NCI-H345 treated with DMSO at 0.1 percent for 48 hours (cell line): Measurements from ENCODE around the gene HOXB6.

Source experiments
- DNase-seq: peaks from one replicate; lab custom pipeline; 2025; ENCODE audit not compliant: unreplicated experiment; lab: John Stamatoyannopoulos, UW

HOXB6 gene

GRCh38 chr17:48555258-48556228 lies 49.2 kb downstream of the HOXB6 start:
- peak; percentile 48 for DNase-seq

GRCh38 chr17:48554412-48555257 lies 50.2 kb downstream of the HOXB6 start:
- DNase-seq, result no peak

- no peak for DNase-seq
These were observed 51.0 kb downstream of the HOXB6 start for GRCh38 chr17:48553826-48554225.

- DNase-seq, result no peak
These were observed 51.6 kb downstream of the HOXB6 start for GRCh38 chr17:48553190-48553547.

GRCh38 chr17:48552466-48553189 lies 52.2 kb downstream of the HOXB6 start:
- peak; percentile 51 for DNase-seq

- no peak for DNase-seq
These were observed 53.0 kb downstream of the HOXB6 start for GRCh38 chr17:48551596-48552465.

GRCh38 chr17:48551214-48551555 lies 53.6 kb downstream of the HOXB6 start:
- no peak for DNase-seq

GRCh38 chr17:48550502-48551213 lies 54.1 kb downstream of the HOXB6 start:
- no peak for DNase-seq

GRCh38 chr17:48549914-48550501 lies 54.8 kb downstream of the HOXB6 start:
- no peak for DNase-seq

- no peak for DNase-seq
These were observed 55.5 kb downstream of the HOXB6 start for GRCh38 chr17:48549281-48549630.

- DNase-seq, result no peak
These were observed 56.1 kb downstream of the HOXB6 start for GRCh38 chr17:48548523-48549280.

GRCh38 chr17:48547808-48548522 lies 56.8 kb downstream of the HOXB6 start:
- DNase-seq, result peak; percentile 40

- peak; percentile 57 for DNase-seq
These were observed 57.6 kb downstream of the HOXB6 start for GRCh38 chr17:48546924-48547807.

- DNase-seq, result no peak
These were observed 58.5 kb downstream of the HOXB6 start for GRCh38 chr17:48546137-48546923.
